ENCODE measurements around the gene IL4R.
"Not testable (repeated sequence)": the region's sequence is repeated elsewhere in the genome, so short reads cannot be mapped to it uniquely, and the experiment has no call there.

Gene IL4R

GRCh38 chr16:27385398-27385797 lies 71.6 kb downstream of the IL4R start:
- DNase-seq = no peak

- DNase-seq = no peak
Measured at GRCh38 chr16:27386674-27387073, 72.9 kb downstream of the IL4R start.

DNA sequence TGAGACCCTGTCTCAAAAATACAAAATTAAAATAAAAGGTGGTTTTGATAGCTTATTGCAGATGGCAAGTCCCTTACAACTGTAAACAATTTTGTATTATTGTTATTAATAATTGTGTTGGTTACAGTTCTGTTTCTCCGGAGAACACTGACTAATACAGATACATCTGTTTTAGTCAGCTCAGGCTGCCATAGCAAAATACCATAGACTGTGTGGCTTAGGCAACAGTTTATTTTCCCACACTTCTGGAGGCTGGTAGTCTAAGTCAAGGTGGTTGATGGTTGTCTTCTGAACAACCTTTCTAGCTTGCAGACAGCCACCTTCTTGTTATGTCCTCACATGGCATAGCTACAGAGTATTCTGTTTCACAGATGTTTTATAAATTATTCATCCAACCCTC lies 74.0 kb downstream of the IL4R start:
- no peak for DNase-seq

- no peak for DNase-seq
Measured at GRCh38 chr16:27389272-27389961, 75.6 kb downstream of the IL4R start.

GRCh38 chr16:27390151-27390550 lies 76.4 kb downstream of the IL4R start:
- no peak for DNase-seq

DNA sequence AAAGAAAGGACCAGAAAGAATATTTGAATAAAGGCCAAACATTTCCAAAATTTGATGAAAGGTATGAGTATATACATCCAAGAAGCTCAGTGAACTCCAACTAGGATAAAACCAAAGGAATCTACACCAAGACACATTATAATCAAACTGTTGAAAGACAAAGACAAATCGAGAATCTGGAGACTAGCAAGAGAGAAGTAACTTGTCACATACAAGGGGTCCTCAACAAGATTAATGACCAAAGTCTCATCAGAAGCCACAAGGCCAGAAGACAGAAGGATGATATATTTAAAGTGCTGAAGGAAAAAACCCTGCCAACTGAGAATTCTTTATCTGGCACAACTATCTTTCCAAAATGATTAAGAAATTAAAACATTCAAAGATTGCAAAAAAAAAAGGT lies 78.9 kb downstream of the IL4R start:
- no peak for DNase-seq

DNA sequence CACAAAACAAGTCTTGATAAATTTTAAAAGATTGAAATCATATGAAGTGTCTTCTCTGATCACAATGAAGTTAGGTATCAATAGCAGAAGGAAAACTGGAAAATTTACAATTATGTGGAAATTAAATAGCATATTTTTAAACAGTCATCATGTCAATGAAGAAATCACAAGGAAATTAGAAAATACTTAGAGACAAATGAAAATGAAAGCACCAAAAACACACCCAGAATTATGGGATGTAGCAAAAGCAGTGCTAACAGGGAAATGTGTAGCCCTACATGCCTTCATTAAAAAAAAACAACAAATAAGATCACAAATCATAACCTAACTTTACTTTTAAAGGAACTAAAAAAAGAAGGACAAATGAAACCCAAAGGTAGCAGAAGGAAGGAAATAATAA lies 80.7 kb downstream of the IL4R start:
- no peak for DNase-seq

GRCh38 chr16:27398341-27398893 lies 84.6 kb downstream of the IL4R start:
- DNase-seq = not testable (repeated sequence)

DNA sequence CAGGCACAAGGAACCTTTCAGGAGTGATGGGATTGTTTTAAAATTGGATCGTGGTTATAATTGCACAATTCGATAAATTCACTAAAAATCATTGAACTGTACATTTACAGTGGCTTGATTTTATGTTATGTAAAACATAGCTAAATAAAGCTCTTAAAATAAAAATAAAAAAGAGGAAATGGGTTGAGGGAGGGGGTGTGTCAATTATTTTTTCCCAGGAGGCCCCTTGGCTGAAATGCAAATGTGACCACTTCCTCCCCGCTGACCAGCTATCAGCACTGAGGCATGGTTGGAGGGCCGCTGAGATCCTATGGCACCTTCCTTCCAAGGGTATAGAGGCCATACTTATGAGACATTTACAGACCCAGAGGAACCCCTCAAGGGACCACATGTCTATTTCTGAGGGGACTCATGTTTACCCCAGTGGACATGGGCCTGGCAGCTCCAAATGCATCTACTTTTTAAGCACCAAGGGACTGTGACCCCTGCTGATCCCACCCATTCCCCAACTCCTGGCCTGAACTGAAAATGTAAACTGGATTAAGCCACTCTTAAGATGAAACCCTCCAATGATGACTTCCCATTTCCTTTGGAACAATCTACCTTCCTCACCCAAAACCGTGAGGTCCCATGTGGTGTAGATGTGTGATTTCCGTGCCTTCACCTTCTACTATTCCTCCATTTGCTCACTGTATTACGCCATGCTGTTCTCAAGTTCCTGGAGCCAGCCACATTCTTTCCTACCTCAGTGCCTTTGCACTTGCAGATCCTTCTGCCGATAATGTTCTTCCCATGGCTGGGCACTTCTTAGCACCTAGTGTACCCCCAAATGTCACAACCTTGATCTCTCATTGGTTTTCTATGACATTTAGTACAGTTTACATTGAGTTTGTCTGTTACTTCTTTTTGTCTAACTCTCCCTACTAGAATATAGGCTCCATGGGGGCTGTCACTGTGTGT lies 85.4 kb downstream of the IL4R start:
- DNase-seq = no peak

DNA sequence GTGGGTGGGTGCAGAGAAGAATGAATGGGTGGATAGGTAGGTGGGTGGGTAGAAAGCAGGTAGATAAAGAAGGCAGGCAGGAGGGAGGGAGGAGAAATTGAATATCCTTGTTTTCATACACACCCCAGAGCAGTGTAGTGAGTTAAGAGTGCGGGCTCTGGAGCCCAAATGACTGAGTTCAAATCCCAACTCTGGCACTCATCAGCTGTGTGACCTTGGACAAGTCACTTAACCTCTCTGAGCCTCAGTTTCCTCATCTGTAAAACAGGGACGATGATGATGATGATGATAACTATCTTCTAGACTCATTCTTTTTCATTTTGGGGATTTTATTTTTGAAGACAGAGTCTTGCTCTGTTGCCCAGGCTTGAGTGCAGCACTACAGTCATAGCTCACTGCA lies 86.2 kb downstream of the IL4R start:
- no peak for DNase-seq

- no peak for DNase-seq
Measured at GRCh38 chr16:27400751-27401620, 87.2 kb downstream of the IL4R start.

DNA sequence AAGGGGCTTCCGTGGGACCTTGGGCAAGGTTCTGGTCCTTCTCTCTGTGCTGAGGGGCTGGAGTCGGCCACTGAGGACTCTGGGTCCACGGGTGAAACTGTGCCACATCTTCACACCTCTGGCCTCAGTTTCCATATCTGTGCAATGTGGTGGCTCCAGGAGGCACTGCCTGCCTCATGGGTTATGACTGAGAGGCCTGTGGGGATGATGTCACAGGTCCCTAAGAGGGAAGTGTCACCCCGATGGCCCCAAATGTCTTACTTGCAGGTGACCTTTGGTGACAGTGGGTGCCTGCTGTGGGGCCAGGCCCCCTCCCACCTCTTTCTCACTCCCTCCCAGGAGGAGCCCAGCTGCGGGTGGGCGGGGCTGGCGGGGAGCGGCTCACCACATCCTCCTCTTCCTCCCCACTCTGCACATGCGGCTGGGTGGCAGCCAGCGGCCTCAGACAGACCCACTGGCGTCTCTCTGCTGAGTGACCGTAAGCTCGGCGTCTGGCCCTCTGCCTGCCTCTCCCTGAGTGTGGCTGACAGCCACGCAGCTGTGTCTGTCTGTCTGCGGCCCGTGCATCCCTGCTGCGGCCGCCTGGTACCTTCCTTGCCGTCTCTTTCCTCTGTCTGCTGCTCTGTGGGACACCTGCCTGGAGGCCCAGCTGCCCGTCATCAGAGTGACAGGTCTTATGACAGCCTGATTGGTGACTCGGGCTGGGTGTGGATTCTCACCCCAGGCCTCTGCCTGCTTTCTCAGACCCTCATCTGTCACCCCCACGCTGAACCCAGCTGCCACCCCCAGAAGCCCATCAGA lies 88.2 kb downstream of the IL4R start, which contains the start of gene IL21R:
TSS of gene IL21R (plus strand) at position 407 of the 801 bp plus-strand sequence. CDS start 27,898 bp downstream, outside the sequence.
- peak; percentile 33 for DNase-seq

DNA sequence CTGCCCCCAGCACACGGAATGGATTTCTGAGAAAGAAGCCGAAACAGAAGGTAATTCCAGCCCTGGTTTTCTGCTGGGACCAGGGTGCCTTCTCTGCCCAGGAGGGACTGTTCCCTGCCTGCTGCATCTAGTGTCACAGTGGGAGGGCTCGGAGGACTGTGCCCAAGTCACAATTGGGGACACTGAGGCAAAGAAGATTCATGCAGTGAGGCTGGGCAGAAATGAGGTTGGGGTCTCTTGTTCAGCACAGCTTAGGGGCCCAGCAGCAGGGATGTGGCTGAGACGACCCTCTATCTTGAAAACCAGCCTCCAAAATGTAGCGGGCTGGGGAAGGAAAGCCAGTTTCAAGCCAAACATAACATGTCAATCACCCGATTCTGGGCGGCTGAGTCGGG lies 88.8 kb downstream of the IL4R start:
- DNase-seq = no peak

- no peak for DNase-seq
Measured at GRCh38 chr16:27402964-27403600, 89.3 kb downstream of the IL4R start.

- DNase-seq = no peak
Measured at GRCh38 chr16:27403601-27403992, 89.8 kb downstream of the IL4R start.

DNA sequence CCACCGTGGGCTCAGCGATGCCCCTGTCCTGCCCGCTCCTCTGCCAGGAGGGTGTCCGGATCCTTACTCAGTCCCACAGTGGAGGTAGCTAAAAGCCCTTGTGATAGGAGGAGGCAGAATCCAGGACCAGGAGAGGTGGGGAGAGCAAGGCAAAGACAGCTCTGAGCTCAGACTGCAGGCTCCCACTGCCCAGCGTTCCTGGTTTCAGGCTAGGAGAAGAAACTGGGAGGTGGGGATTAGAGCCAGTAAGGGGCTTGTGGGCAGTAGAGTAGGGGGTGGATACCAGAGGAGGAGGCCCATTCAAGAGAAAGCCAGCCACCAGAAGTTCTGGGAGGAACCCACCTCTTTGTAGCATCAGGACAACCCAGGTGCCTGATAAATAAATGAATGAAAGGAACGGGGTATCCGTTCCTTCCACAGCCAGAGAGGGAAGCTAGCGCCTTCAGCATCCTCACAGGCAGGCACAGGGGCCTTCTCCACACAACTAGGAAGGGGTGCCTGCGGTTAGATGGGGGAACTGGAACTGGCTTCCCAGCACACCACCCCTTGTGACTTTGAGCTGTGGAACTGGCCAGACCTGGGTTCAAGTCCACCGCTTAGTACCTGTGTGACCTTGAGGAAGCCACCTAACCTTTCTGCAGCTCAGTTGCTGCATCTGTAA lies 90.5 kb downstream of the IL4R start:
- no peak for DNase-seq

GRCh38 chr16:27405546-27406451 lies 92.0 kb downstream of the IL4R start:
- no peak for DNase-seq

DNA sequence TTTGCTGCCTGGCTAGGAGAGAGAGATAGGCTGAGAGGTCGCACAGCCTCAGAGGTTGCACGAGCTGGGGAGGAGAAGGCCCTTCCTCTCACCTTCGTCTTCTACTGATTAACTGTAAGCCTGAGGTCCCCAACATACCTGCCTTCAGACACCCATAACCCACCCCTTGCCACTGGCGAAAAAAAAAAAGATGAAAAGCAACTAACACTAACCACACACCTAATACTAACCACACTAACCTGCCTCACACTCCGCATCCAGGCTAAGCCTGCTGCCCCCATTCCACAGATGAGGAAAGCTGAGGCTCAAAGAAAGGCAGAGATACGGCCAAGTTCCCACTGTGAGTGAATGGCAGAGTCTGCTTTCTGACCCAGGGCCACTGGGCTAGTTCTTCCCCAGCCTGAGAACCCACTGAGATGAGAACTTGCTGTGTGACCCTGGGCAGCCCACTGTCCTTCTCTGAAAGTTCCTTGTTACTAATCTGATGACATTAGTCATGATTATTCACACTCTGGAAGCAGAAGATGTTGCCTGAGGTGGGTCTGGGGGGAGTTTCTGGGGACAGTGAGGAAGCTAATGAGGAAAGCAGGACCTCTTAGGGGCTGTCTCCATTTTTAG lies 92.8 kb downstream of the IL4R start:
- DNase-seq = no peak

DNA sequence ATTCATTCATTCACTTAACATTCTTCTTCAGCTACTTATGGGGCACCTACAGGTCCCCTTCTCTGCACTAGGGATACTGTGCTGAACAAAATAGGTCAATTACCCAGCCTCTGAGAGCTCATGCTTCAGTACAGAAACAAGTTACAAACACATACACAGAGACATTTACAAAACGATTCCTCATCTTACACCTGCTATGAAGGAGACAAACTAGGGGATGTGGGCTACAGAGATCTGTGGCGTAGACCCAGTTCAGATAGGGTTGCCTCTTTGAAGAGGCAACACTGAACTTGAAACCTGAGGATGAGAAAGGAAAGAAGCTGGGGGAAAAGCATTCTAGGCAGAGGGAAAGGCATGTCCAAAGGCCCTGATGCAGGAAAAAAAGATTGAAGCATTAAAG lies 93.4 kb downstream of the IL4R start:
- no peak for DNase-seq

All from NCI-H2029 (cell line).